Pancreas (tissue), 10 donors: ENCODE measurements around the gene TXNL4A. TPM values are rescaled to one million over a fixed set of nuclear protein-coding genes. Genes with fewer than 3 reads are reported as not detected.
A peak's percentile ranks its signal among the peaks of the same experiment; 100 is the strongest.

Experiments
- ATAC-seq, 4 donors: fragments of 200-7000 bp; cut with Tn5 transposase; one replicate each; pipeline versions ENCODE4 v1.8.0 to v1.9.1; 2020; ENCODE audit warnings: mild to moderate bottlenecking in 4 of 4, moderate library complexity in 4 of 4
- DNase-seq, 6 donors: peaks; one replicate each; pipeline ENCODE4 v3.0.0-alpha.2; 2020
- FAIRE-seq: peaks from 2 replicates; lab custom pipeline; 2012; peaks lifted over from hg19 to GRCh38; lab: Jason Lieb, UNC
- H3K27ac ChIP-seq, 4 donors: fragments of 200-600 bp; sonication (generic); 1 replicate in 3 of 4; 2 replicates in 1 of 4; pipeline versions ENCODE4 v1.5.0 to v1.8.0; 2020
- H3K27me3 ChIP-seq, 4 donors: fragments of 200-600 bp; one replicate each; pipeline ENCODE4 v1.8.0; 2021
- H3K36me3 ChIP-seq, 3 donors: fragments of 200-600 bp; sonication (generic) in 1 of 3; one replicate each; pipeline versions ENCODE4 v1.5.0 to v1.8.0; 2020 to 2021
- H3K4me1 ChIP-seq, 3 donors: fragments of 200-600 bp; one replicate each; pipeline ENCODE4 v1.8.0; 2021
- H3K4me3 ChIP-seq, 4 donors: fragments of 200-600 bp; sonication (generic) in 2 of 4; one replicate each; pipeline versions ENCODE4 v1.5.0 to v1.8.0; 2020 to 2021
- H3K9me3 ChIP-seq, 4 donors: fragments of 200-600 bp; one replicate each; pipeline ENCODE4 v1.8.0; 2021
- CTCF ChIP-seq, 4 donors: fragments of 200-600 bp; sonication (generic) in 3 of 4; IDR thresholded peaks; one replicate each; pipeline versions ENCODE4 v1.5.0 to v1.8.0; 2021; ENCODE audit warnings: antibody characterized with exemption in 4 of 4
- WGBS, 2 donors: extraction: QIAGEN DNeasy Blood & Tissue Kit; methylation state at CpG; one replicate each; pipeline ENCODE4 v1.1.7; 2013; 5-methylcytosine and 5-hydroxymethylcytosine counted together
- intact Hi-C, 3 donors: fragments of 100-400 bp; cut with DNase I; formaldehyde crosslinking; loops; one replicate each; pipeline versions ENCODE4 v1.11.1 to v1.14.2; 2022
- polyA plus RNA-seq, 2 donors: library from polyadenylated mRNA; stranded (reverse); fragments of 200-250 nt; gene quantifications; one replicate each; pipeline ENCODE4 v1.2.3, GENCODE V29; 2013
- total RNA-seq, 6 donors: library from RNA; stranded (reverse); fragmentation: NEBNext Ultra II Directional in 4 of 6; extraction: Animal tissue kit (Norgen Biotek cat#: 25700) in 4 of 6; gene quantifications; one replicate each; pipeline versions ENCODE4 v1.2.1 to v1.2.4, GENCODE V29; 2021 to 2023
- donor health status: healthy with polysubstance abuse.
- donor health status: DM: no; HTN: no; CAD: no; lungs with moderate emphysema.
- donor health status: DM: no; HTN: no; CAD: no.
- donor health status: control.
- donor health status: control.
- donor health status: Bipolar disorder and iron deficiency.
- donor health status: DM: yes; HTN: yes; CAD: no.
- donor health status: DM: no; HTN: no; CAD: no.
- donor health status: DM: no; HTN: no; CAD: no.
- donor health status: DM: yes; HTN: yes; CAD: no.

TXNL4A gene
- total and polyA plus RNA-seq, 8 donors: 40.5 to 64.6 (median 49.0) TPM

- H3K36me3 ChIP-seq: no peaks in the 10 kb centered on the region
- no peak for DNase-seq
- ATAC-seq: no peak
- TF ChIP-seq CTCF (IDR thresholded peaks at IDR 0.05): no peak
- intact Hi-C loops: no loop called here
- FAIRE-seq: no peak
- H3K4me3 ChIP-seq: peak overlapping the region; percentile 84 to 96 (median 88)
- H3K4me1 ChIP-seq: peaks cover 0 to 23% (median 11%) of the 10 kb centered on the region in 3 donors
- no peaks in the 10 kb centered on the region for H3K27me3 ChIP-seq
- H3K27ac ChIP-seq: peak overlapping the region in 2 of 4 donors; percentile 97 to 98
- WGBS, 2 donors: 0% methylated on average over 6 of the region's 6 CpGs
- no peaks in the 10 kb centered on the region for H3K9me3 ChIP-seq
These were observed 797 bp downstream of the TXNL4A start for GRCh38 chr18:79987566-79987965.

GRCh38 chr18:79986726-79987125 is 1.6 kb downstream of the TXNL4A start:
- no peaks in the 10 kb centered on the region for H3K27me3 ChIP-seq
- intact Hi-C loops: no loop called here
- H3K36me3 ChIP-seq: no peaks in the 10 kb centered on the region
- no peak for TF ChIP-seq CTCF (IDR thresholded peaks at IDR 0.05)
- ATAC-seq (no peak), DNase-seq (no peak), FAIRE-seq (no peak)
- peaks cover 0 to 23% (median 11%) of the 10 kb centered on the region in 3 donors for H3K4me1 ChIP-seq
- no peak overlapping the region for H3K27ac ChIP-seq
- H3K4me3 ChIP-seq: peak overlapping the region in 3 of 4 donors; percentile 84 to 92 (median 85)
- 22 to 28% methylated on average over 7 of the region's 7 CpGs for WGBS, 2 donors
- H3K9me3 ChIP-seq: no peaks in the 10 kb centered on the region

GRCh38 chr18:79985172-79985571 is 3.2 kb downstream of the TXNL4A start:
- no peak overlapping the region for H3K4me3 ChIP-seq
- peaks cover 0 to 23% (median 11%) of the 10 kb centered on the region in 3 donors for H3K4me1 ChIP-seq
- H3K27me3 ChIP-seq: no peaks in the 10 kb centered on the region
- 79 to 83% methylated on average over 12 of the region's 12 CpGs for WGBS, 2 donors
- TF ChIP-seq CTCF (IDR thresholded peaks at IDR 0.05): no peak
- DNase-seq (no peak), FAIRE-seq (no peak), ATAC-seq (no peak)
- intact Hi-C loops: no loop called here
- no peak overlapping the region for H3K27ac ChIP-seq
- no peaks in the 10 kb centered on the region for H3K9me3 ChIP-seq
- no peaks in the 10 kb centered on the region for H3K36me3 ChIP-seq

GRCh38 chr18:79983793-79984192 is 4.6 kb downstream of the TXNL4A start:
- intact Hi-C loops: no loop called here
- FAIRE-seq (no peak), ATAC-seq (no peak), DNase-seq (no peak)
- H3K9me3 ChIP-seq: no peaks in the 10 kb centered on the region
- 92 to 94% methylated on average over 7 of the region's 7 CpGs for WGBS, 2 donors
- TF ChIP-seq CTCF (IDR thresholded peaks at IDR 0.05): no peak
- H3K4me3 ChIP-seq: no peak overlapping the region
- no peaks in the 10 kb centered on the region for H3K36me3 ChIP-seq
- H3K27ac ChIP-seq: no peak overlapping the region
- H3K4me1 ChIP-seq: peaks cover 0 to 23% (median 11%) of the 10 kb centered on the region in 3 donors
- H3K27me3 ChIP-seq: no peaks in the 10 kb centered on the region

GRCh38 chr18:79983253-79983652 is 5.1 kb downstream of the TXNL4A start:
- Histone ChIP-seq H3K27ac (no peak overlapping the region), H3K9me3 (no peaks in the 10 kb centered on the region), H3K4me1 (peaks cover 0 to 23% (median 11%) of the 10 kb centered on the region in 3 donors), H3K27me3 (no peaks in the 10 kb centered on the region), H3K4me3 (no peak overlapping the region), H3K36me3 (no peaks in the 10 kb centered on the region)
- FAIRE-seq (no peak), ATAC-seq (peak in 2 of 4 donors; percentile 22 to 42), DNase-seq (peak in 1 of 6 donors; percentile 21)
- 67 to 80% methylated on average over 4 of the region's 4 CpGs for WGBS, 2 donors
- intact Hi-C loops: no loop called here
- TF ChIP-seq CTCF (IDR thresholded peaks at IDR 0.05): no peak
